Spleen (tissue), 11 donors: ENCODE measurements around the gene CNNM3. TPM values are rescaled to one million over a fixed set of nuclear protein-coding genes. Genes with fewer than 3 reads are reported as not detected.
A peak's percentile ranks its signal among the peaks of the same experiment; 100 is the strongest.

Source experiments
- DNase-seq: peaks from one replicate; pipeline ENCODE4 v3.0.0-alpha.2; 2020
- H3K27ac ChIP-seq, 8 donors: fragments of 200-600 bp; sonication (generic) in 7 of 8; 1 replicate in 4 of 8; 2 replicates in 4 of 8; pipeline versions ENCODE4 v1.5.0 to v1.8.0; 2016 to 2021; ENCODE audit warnings: inconsistent platforms in 4 of 8, mild to moderate bottlenecking in 4 of 8, moderate library complexity in 1 of 8
- H3K27me3 ChIP-seq, 7 donors: fragments of 200-600 bp; sonication (generic) in 6 of 7; replicated peaks in 1 of 7; 1 replicate in 4 of 7; 2 replicates in 3 of 7; pipeline versions ENCODE4 v1.5.0 to v1.8.0; 2016 to 2021; ENCODE audit warnings: inconsistent platforms in 3 of 7, mild to moderate bottlenecking in 1 of 7
- H3K36me3 ChIP-seq, 6 donors: fragments of 200-600 bp; sonication (generic) in 5 of 6; 1 replicate in 4 of 6; 2 replicates in 2 of 6; pipeline versions ENCODE4 v1.5.0 to v1.8.0; 2016 to 2021; ENCODE audit warnings: inconsistent platforms in 2 of 6
- H3K4me1 ChIP-seq, 6 donors: fragments of 200-600 bp; sonication (generic) in 5 of 6; 1 replicate in 3 of 6; 2 replicates in 3 of 6; pipeline versions ENCODE4 v1.5.0 to v1.8.0; 2016 to 2021; ENCODE audit warnings: inconsistent platforms in 3 of 6
- H3K4me3 ChIP-seq, 8 donors: fragments of 200-600 bp; sonication (generic) in 7 of 8; 1 replicate in 4 of 8; 2 replicates in 4 of 8; pipeline versions ENCODE4 v1.5.0 to v1.8.0; 2016 to 2021; ENCODE audit warnings: inconsistent platforms in 4 of 8, mild to moderate bottlenecking in 4 of 8, moderate library complexity in 2 of 8
- H3K9me3 ChIP-seq, 8 donors: fragments of 200-600 bp; sonication (generic) in 7 of 8; 1 replicate in 4 of 8; 2 replicates in 4 of 8; pipeline versions ENCODE4 v1.5.0 to v1.8.0; 2016 to 2021; ENCODE audit warnings: inconsistent platforms in 4 of 8
- CTCF ChIP-seq, 11 experiments: fragments of 200-600 bp in 7 of 11; fragments of 450-650 bp in 4 of 11; sonication (generic) in 4 of 11; IDR thresholded peaks in 8 of 11; conservative IDR thresholded peaks in 3 of 11; 1 replicate in 7 of 11; 2 replicates in 4 of 11; pipeline versions ENCODE4 v1.4.0 to v1.8.0; 2016 to 2021; ENCODE audit warnings: antibody characterized with exemption in 11 of 11, inconsistent platforms in 4 of 11, mild to moderate bottlenecking in 1 of 11
- POLR2A ChIP-seq, 3 donors: fragments of 450-650 bp; IDR thresholded peaks; one replicate each; pipeline ENCODE4 v1.5.1; 2017; ENCODE audit warnings: antibody characterized with exemption in 3 of 3, mild to moderate bottlenecking in 1 of 3
- POLR2AphosphoS5 ChIP-seq, 3 donors: sonication (generic); formaldehyde crosslinking; IDR thresholded peaks; one replicate each; pipeline ENCODE4 v1.5.1; 2017; ENCODE audit warnings: antibody characterized with exemption in 3 of 3
- WGBS, 5 donors: extraction: QIAGEN DNeasy Blood & Tissue Kit in 3 of 5; methylation state at CpG; one replicate each; pipeline versions ENCODE4 v1.1.5 to v1.1.7; 2013 to 2018; 5-methylcytosine and 5-hydroxymethylcytosine counted together
- intact Hi-C: fragments of 100-400 bp; cut with DNase I; formaldehyde crosslinking; loops from one replicate; pipeline ENCODE4 v1.15.0; 2023; ENCODE audit warnings: low total_unique reads
- polyA plus RNA-seq, 3 donors: library from polyadenylated mRNA; stranded (reverse); fragments of 200-250 nt; gene quantifications; one replicate each; pipeline ENCODE4 v1.2.1, GENCODE V29; 2013
- total RNA-seq, 7 donors: library from RNA; depleted of rRNA in 3 of 7; stranded (reverse); fragments of >200 nt in 3 of 7; fragmentation: NEBNext Ultra II Directional in 4 of 7; extraction: Animal tissue kit (Norgen Biotek cat#: 25700) in 4 of 7; gene quantifications; one replicate each; pipeline versions ENCODE4 v1.1.0 to v1.2.1, GENCODE V29; 2016 to 2021
- donor health status: healthy with polysubstance abuse.
- donor health status: DM: no; HTN: no; CAD: no; lungs with moderate emphysema.
- donor health status: DM: no; HTN: no; CAD: no.
- donor health status: Bipolar disorder and iron deficiency.
- donor health status: healthy.
- donor health status: DM: no; HTN: no; CAD: no.
- donor health status: DM: yes; HTN: yes; CAD: no.

The CNNM3 gene
- total and polyA plus RNA-seq, 10 donors = 3.7 to 37.8 (median 23.2) TPM

GRCh38 chr2:96819128-96819875 is 3.2 kb downstream of the CNNM3 start:
- Histone ChIP-seq H3K27ac (no peak overlapping the region), H3K27me3 (no peaks in the 10 kb centered on the region), H3K9me3 (no peaks in the 10 kb centered on the region), H3K4me3 (peak overlapping the region in 3 of 8 donors; percentile 6 to 91 (median 72)), H3K36me3 (peaks cover 0 to 57% (median 9%) of the 10 kb centered on the region in 6 donors), H3K4me1 (peaks cover 46 to 79% (median 60%) of the 10 kb centered on the region in 6 donors)
- intact Hi-C loops = no loop called here
- 79 to 89% (median 81%) methylated on average over 7 to 10 of the region's 10 CpGs for WGBS, 5 donors
- TF ChIP-seq CTCF (IDR thresholded peaks at IDR 0.05 in 8 of 11, conservative IDR thresholded peaks at IDR 0.05 in 3 of 11) (no peak), POLR2AphosphoS5 (IDR thresholded peaks at IDR 0.05) (no peak), POLR2A (IDR thresholded peaks at IDR 0.05) (no peak)
- DNase-seq = peak; percentile 61

- Histone ChIP-seq H3K4me3 (no peak overlapping the region), H3K36me3 (peaks cover 0 to 64% (median 12%) of the 10 kb centered on the region in 6 donors), H3K9me3 (no peaks in the 10 kb centered on the region), H3K4me1 (peaks cover 46 to 79% (median 58%) of the 10 kb centered on the region in 6 donors), H3K27me3 (no peaks in the 10 kb centered on the region), H3K27ac (no peak overlapping the region)
- intact Hi-C loops = no loop called here
- 84 to 90% (median 89%) methylated on average over 12 of the region's 12 CpGs for whole genome bisulfite sequencing, 5 donors
- TF ChIP-seq POLR2AphosphoS5 (IDR thresholded peaks at IDR 0.05) (no peak), CTCF (IDR thresholded peaks at IDR 0.05 in 8 of 11, conservative IDR thresholded peaks at IDR 0.05 in 3 of 11) (no peak), POLR2A (IDR thresholded peaks at IDR 0.05) (no peak)
- no peak for DNase-seq
Measured at GRCh38 chr2:96819876-96820511, 3.9 kb downstream of the CNNM3 start.

GRCh38 chr2:96821113-96821675 is 5.1 kb downstream of the CNNM3 start:
- WGBS, 5 donors = 83 to 92% (median 87%) methylated on average over 11 of the region's 11 CpGs
- TF ChIP-seq CTCF (IDR thresholded peaks at IDR 0.05 in 8 of 11, conservative IDR thresholded peaks at IDR 0.05 in 3 of 11) (no peak), POLR2AphosphoS5 (IDR thresholded peaks at IDR 0.05) (no peak), POLR2A (IDR thresholded peaks at IDR 0.05) (no peak)
- H3K36me3 ChIP-seq = peaks cover 0 to 76% (median 23%) of the 10 kb centered on the region in 6 donors
- no peaks in the 10 kb centered on the region for H3K9me3 ChIP-seq
- intact Hi-C loops = no loop called here
- no peaks in the 10 kb centered on the region for H3K27me3 ChIP-seq
- DNase-seq = no peak
- H3K27ac ChIP-seq = no peak overlapping the region
- H3K4me1 ChIP-seq = peaks cover 41 to 73% (median 53%) of the 10 kb centered on the region in 6 donors
- H3K4me3 ChIP-seq = no peak overlapping the region

GRCh38 chr2:96822786-96823185 is 6.7 kb downstream of the CNNM3 start:
- Histone ChIP-seq H3K4me1 (peaks cover 34 to 65% (median 44%) of the 10 kb centered on the region in 6 donors), H3K27me3 (no peaks in the 10 kb centered on the region), H3K9me3 (no peaks in the 10 kb centered on the region), H3K36me3 (peaks cover 0 to 92% (median 38%) of the 10 kb centered on the region in 6 donors), H3K4me3 (no peak overlapping the region), H3K27ac (no peak overlapping the region)
- DNase-seq = peak; percentile 46
- TF ChIP-seq POLR2AphosphoS5 (IDR thresholded peaks at IDR 0.05) (no peak), POLR2A (IDR thresholded peaks at IDR 0.05) (no peak), CTCF (IDR thresholded peaks at IDR 0.05 in 8 of 11, conservative IDR thresholded peaks at IDR 0.05 in 3 of 11) (no peak)
- 68 to 92% (median 87%) methylated on average over 4 of the region's 4 CpGs for WGBS, 5 donors
- intact Hi-C loops = no loop called here
